Activated T-cell treated with anti-CD3 and anti-CD28 coated beads, Interleukin-2, amount 50 U/mL, for 72 hours (primary cell): ENCODE measurements around the gene RNF168. TPM values are rescaled to one million over a fixed set of nuclear protein-coding genes. Genes with fewer than 3 reads are reported as not detected.
"Not testable (repeated sequence)": the region's sequence is repeated elsewhere in the genome, so short reads cannot be mapped to it uniquely, and the experiment has no call there.

Experiments
- ATAC-seq, 2 donors: fragments of 150-1000 bp; cut with Tn5 transposase; replicated peaks in 1 of 2; 2 replicates each; pipeline ENCODE4 v1.10.0; 2021; ENCODE audit warnings: moderate library complexity in 2 of 2, mild to moderate bottlenecking in 1 of 2
- DNase-seq, 2 donors: peaks; one replicate each; pipeline ENCODE4 v3.0.0; 2021 to 2022; ENCODE audit warnings: mixed read lengths in 1 of 2
- H3K27ac Mint-ChIP-seq: one replicate; pipeline ENCODE4 v1.8.0; 2022; ENCODE audit warnings: mild to moderate bottlenecking, moderate library complexity, mixed read lengths
- H3K27me3 Mint-ChIP-seq: one replicate; pipeline ENCODE4 v1.8.0; 2022; ENCODE audit warnings: low read depth, mixed read lengths
- H3K36me3 Mint-ChIP-seq, 2 donors: one replicate each; pipeline ENCODE4 v1.8.0; 2022; ENCODE audit warnings: mixed read lengths in 2 of 2, mild to moderate bottlenecking in 1 of 2; ENCODE audit not compliant: insufficient read depth in 2 of 2
- H3K4me1 Mint-ChIP-seq: one replicate; pipeline ENCODE4 v1.8.0; 2022; ENCODE audit warnings: low read depth, mixed read lengths
- H3K4me3 Mint-ChIP-seq, 2 donors: one replicate each; pipeline ENCODE4 v1.8.0; 2022; ENCODE audit warnings: mild to moderate bottlenecking in 2 of 2, mixed read lengths in 2 of 2, moderate library complexity in 2 of 2
- H3K9me3 Mint-ChIP-seq, 2 donors: one replicate each; pipeline ENCODE4 v1.8.0; 2022; ENCODE audit warnings: mixed read lengths in 2 of 2
- total RNA-seq, 2 donors: library from RNA; stranded (reverse); gene quantifications; one replicate each; pipeline ENCODE4 v1.2.3, GENCODE V29; 2022

Gene RNF168
- total RNA-seq, 2 donors from 2014 or later = 32.0 to 37.7 TPM

- ATAC-seq, H3K36me3 Mint-ChIP-seq, H3K4me1 Mint-ChIP-seq, H3K4me3 Mint-ChIP-seq, H3K27me3 Mint-ChIP-seq, H3K27ac Mint-ChIP-seq, H3K9me3 Mint-ChIP-seq, DNase-seq: not testable (repeated sequence)
Measured at GRCh38 chr3:196511108-196511507, 7.5 kb upstream of the RNF168 start.

GRCh38 chr3:196506687-196507086 lies 3.1 kb upstream of the RNF168 start:
- ATAC-seq (no peak), DNase-seq (no peak)
- H3K4me1 Mint-ChIP-seq = peaks cover 9% of the 10 kb centered on the region
- peaks cover 10 to 13% of the 10 kb centered on the region in 2 donors for H3K36me3 Mint-ChIP-seq
- no peaks in the 10 kb centered on the region for H3K27me3 Mint-ChIP-seq
- peaks cover 3 to 6% of the 10 kb centered on the region in 2 donors for H3K9me3 Mint-ChIP-seq
- H3K27ac Mint-ChIP-seq = no peak overlapping the region
- no peak overlapping the region for H3K4me3 Mint-ChIP-seq

DNA sequence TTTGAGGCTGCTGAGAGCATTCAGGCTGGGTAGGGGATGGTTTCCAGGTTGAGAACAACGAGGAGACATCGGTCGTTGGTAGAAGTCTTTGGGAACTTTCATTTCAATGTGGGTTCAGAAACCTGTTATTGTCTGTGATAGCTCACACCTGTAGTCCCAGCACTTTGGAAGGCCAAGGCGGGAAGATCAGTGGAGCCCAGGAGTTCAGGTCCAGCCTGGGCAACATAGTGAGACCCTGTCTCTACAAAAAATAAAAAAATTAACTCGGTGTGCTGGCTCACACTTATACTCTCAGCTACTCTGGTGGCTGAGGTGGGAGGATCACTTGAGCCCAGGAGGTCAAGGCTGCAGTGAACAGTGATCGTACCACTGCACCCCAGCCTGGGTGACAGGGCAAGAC lies 988 bp upstream of the RNF168 start:
- Mint-ChIP-seq H3K36me3 (peaks cover 18 to 24% of the 10 kb centered on the region in 2 donors), H3K4me1 (peaks cover 19% of the 10 kb centered on the region), H3K4me3 (peak overlapping the region in 1 of 2 donors; percentile 97), H3K27me3 (no peaks in the 10 kb centered on the region), H3K27ac (no peak overlapping the region), H3K9me3 (peaks cover 3 to 6% of the 10 kb centered on the region in 2 donors)
- ATAC-seq (no peak), DNase-seq (no peak)

- H3K27ac Mint-ChIP-seq = peak overlapping the region; percentile 59
- DNase-seq, H3K27me3 Mint-ChIP-seq, ATAC-seq, H3K9me3 Mint-ChIP-seq: not testable (repeated sequence)
- peaks cover 24% of the 10 kb centered on the region for H3K4me1 Mint-ChIP-seq
- H3K4me3 Mint-ChIP-seq = peak overlapping the region; percentile 85 to 97
- H3K36me3 Mint-ChIP-seq = peaks cover 18 to 29% of the 10 kb centered on the region in 2 donors
Measured at GRCh38 chr3:196504077-196504398, 470 bp upstream of the RNF168 start.

GRCh38 chr3:196502775-196503195 lies 783 bp downstream of the RNF168 start:
- Mint-ChIP-seq H3K4me1 (peaks cover 37% of the 10 kb centered on the region), H3K36me3 (peaks cover 18 to 35% of the 10 kb centered on the region in 2 donors)
- peak; percentile 60 to 66 for ATAC-seq

GRCh38 chr3:196501316-196502044 lies 2.1 kb downstream of the RNF168 start:
- peak overlapping the region; percentile 95 for H3K27ac Mint-ChIP-seq
- peak; percentile 15 to 40 for ATAC-seq
- peak; percentile 32 to 38 for DNase-seq
- H3K4me1 Mint-ChIP-seq = peaks cover 47% of the 10 kb centered on the region
- peak overlapping the region; percentile 85 to 97 for H3K4me3 Mint-ChIP-seq
- H3K27me3 Mint-ChIP-seq = no peaks in the 10 kb centered on the region
- H3K36me3 Mint-ChIP-seq = peaks cover 15 to 37% of the 10 kb centered on the region in 2 donors
- peaks cover 0 to 2% of the 10 kb centered on the region in 2 donors for H3K9me3 Mint-ChIP-seq

More at GRCh38 chr3:196502775-196503195, 783 bp downstream of the RNF168 start:
- H3K4me3 Mint-ChIP-seq = peak overlapping the region; percentile 85 to 97
- H3K27me3 Mint-ChIP-seq = no peaks in the 10 kb centered on the region
- DNase-seq = peak; percentile 69 to 79
- H3K27ac Mint-ChIP-seq = peak overlapping the region; percentile 95
- H3K9me3 Mint-ChIP-seq = peaks cover 3 to 6% of the 10 kb centered on the region in 2 donors

- H3K4me3 Mint-ChIP-seq = peak overlapping the region; percentile 85 to 97
- H3K9me3 Mint-ChIP-seq = no peaks in the 10 kb centered on the region
- no peak for ATAC-seq
- peak overlapping the region; percentile 49 for H3K27ac Mint-ChIP-seq
- no peaks in the 10 kb centered on the region for H3K27me3 Mint-ChIP-seq
- DNase-seq = no peak
- H3K36me3 Mint-ChIP-seq = peaks cover 16 to 40% of the 10 kb centered on the region in 2 donors
- H3K4me1 Mint-ChIP-seq = peaks cover 56% of the 10 kb centered on the region
Measured at GRCh38 chr3:196499807-196500524, 3.6 kb downstream of the RNF168 start.

DNA sequence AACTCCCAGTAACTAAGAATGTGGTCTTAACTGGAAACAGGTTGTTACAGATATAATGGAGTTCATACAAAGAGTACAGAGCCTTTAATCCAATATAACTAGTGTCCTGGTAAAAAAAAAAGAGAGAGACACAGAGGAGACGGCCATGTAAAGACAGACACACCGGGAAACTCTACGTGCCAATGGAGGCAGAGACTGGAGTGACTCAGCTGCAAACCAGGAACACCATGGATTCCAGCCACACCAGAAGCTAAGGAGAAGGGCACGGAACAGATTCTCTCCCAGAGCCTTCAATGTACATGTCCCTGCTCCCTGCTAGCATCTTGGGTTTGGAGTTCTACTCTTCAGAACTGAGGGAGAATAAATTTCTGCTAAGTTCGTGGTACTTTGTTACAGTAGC lies 4.5 kb downstream of the RNF168 start:
- no peak overlapping the region for H3K27ac Mint-ChIP-seq
- H3K9me3 Mint-ChIP-seq = no peaks in the 10 kb centered on the region

DNA sequence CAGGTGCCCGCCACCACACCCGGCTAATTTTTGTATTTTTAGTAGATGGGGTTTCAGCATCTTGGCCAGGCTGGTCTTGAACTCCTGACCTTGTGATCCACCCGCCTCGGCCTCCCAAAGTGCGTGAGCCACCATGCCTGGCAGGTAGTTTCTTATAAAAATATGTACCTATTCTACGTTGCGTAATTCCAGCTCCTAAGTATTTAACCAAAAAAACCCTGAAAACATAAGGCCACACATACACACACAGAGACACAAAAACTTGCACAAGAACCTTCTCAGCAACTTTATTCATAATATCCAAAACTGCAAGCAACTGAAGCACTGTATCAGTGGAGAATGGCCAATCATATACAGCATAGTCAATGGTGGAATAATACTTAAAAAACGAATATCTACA lies 5.3 kb downstream of the RNF168 start:
- Mint-ChIP-seq H3K27ac (no peak overlapping the region), H3K9me3 (no peaks in the 10 kb centered on the region), H3K36me3 (peaks cover 18 to 41% of the 10 kb centered on the region in 2 donors), H3K4me1 (peaks cover 52% of the 10 kb centered on the region), H3K27me3 (no peaks in the 10 kb centered on the region), H3K4me3 (peak overlapping the region in 1 of 2 donors; percentile 15)
- ATAC-seq (no peak), DNase-seq (no peak)

More for the DNA sequence above, 4.5 kb downstream of the RNF168 start:
- peak overlapping the region; percentile 85 to 97 for H3K4me3 Mint-ChIP-seq
- no peaks in the 10 kb centered on the region for H3K27me3 Mint-ChIP-seq
- peaks cover 55% of the 10 kb centered on the region for H3K4me1 Mint-ChIP-seq
- ATAC-seq = no peak
- H3K36me3 Mint-ChIP-seq = peaks cover 18 to 41% of the 10 kb centered on the region in 2 donors
- no peak for DNase-seq

DNA sequence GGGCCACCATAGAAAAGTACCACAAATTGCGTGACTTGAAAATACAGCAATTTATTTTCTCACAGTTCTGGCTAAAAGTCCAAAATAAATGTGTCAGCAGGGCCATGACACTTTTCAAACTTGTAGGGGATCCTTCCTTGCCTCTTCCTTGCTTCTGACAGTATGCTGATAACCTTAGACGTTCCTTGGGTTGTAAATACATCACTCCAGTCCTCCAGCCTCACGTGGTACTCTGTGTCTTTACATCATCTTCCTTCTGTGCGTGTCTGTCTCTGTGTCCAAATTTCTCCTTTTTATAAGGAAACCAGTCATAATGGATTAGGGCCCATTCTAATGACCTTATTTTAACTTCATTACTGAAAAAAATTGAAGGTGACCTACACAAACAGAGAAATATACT lies 7.4 kb downstream of the RNF168 start:
- peaks cover 59% of the 10 kb centered on the region for H3K4me1 Mint-ChIP-seq
- peaks cover 11 to 34% of the 10 kb centered on the region in 2 donors for H3K36me3 Mint-ChIP-seq
- no peak overlapping the region for H3K4me3 Mint-ChIP-seq
- no peaks in the 10 kb centered on the region for H3K9me3 Mint-ChIP-seq
- no peak overlapping the region for H3K27ac Mint-ChIP-seq
- no peak for ATAC-seq
- DNase-seq = no peak
- H3K27me3 Mint-ChIP-seq = no peaks in the 10 kb centered on the region

DNA sequence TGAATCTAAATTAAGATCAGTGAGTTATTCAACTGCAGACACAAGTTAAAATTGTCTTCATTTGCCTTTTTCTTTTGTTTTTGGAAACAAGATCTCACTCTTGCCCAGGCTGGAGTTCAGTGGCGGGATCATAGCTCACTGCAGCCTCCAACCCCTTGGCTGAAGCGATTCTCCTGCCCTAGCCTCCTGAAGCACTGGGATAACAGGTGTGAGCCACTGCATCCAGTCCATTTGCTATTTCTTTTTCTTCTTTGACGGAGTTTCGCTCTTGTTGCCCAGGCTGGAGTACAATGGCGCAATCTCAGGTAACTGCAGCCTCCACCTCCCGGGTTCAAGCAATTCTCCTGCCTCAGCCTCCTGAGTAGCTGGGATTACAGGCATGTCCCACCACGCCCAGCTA lies 10.3 kb downstream of the RNF168 start:
- ATAC-seq (no peak), DNase-seq (no peak)
- no peak overlapping the region for H3K27ac Mint-ChIP-seq
- H3K36me3 Mint-ChIP-seq = peaks cover 5 to 16% of the 10 kb centered on the region in 2 donors
- peaks cover 36% of the 10 kb centered on the region for H3K4me1 Mint-ChIP-seq
- H3K27me3 Mint-ChIP-seq = no peaks in the 10 kb centered on the region
- H3K9me3 Mint-ChIP-seq = no peaks in the 10 kb centered on the region
- H3K4me3 Mint-ChIP-seq = no peak overlapping the region

DNA sequence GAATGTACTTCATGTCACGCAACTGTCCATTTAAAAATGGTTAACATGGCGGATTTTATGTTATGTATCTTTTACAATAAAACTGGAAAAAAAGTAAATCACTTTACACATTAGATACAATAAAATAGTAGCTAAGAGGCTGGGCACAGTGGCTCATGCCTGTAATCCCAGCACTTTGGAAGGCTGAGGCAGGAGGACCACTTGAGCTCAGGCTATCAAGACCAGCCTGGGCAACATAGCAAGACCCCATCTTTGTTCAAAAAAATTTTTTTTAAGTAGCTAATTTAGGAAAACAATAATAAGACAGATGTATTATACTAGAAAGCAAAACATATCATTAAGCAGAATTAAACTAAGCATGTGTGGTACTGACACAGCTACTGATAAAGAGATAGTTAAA lies 11.5 kb downstream of the RNF168 start:
- Mint-ChIP-seq H3K4me1 (peaks cover 27% of the 10 kb centered on the region), H3K27ac (no peak overlapping the region), H3K4me3 (no peak overlapping the region), H3K27me3 (no peaks in the 10 kb centered on the region), H3K36me3 (peaks cover 9 to 17% of the 10 kb centered on the region in 2 donors), H3K9me3 (no peaks in the 10 kb centered on the region)
- DNase-seq (no peak), ATAC-seq (no peak)

DNA sequence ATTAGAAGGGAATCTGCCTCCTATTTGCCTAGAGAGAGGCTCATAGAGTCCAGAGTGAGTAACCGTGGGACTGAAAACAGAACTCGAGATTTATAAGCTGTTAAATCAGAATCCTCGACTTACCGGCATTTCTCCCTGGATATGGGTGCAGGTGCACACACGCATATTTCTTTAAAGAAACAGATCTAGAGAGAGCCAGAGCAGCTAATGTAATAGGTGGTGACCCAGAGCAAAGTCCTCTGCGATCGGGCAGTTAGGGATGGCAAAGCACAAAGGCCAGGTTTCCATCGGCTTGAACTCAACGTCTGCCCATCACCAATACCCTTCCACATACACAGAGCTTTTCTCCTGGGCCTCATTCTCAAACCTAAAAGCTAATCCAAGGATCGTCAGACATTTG lies 13.8 kb downstream of the RNF168 start:
- H3K9me3 Mint-ChIP-seq = no peaks in the 10 kb centered on the region
- H3K4me3 Mint-ChIP-seq = no peak overlapping the region
- DNase-seq (no peak), ATAC-seq (no peak)
- peaks cover 12% of the 10 kb centered on the region for H3K4me1 Mint-ChIP-seq
- H3K27me3 Mint-ChIP-seq = no peaks in the 10 kb centered on the region
- peaks cover 9 to 12% of the 10 kb centered on the region in 2 donors for H3K36me3 Mint-ChIP-seq
- H3K27ac Mint-ChIP-seq = no peak overlapping the region
